SH-SY5Y (cell line): ENCODE data around the gene MS4A14.

ENCODE experiments used
- GATA2 ChIP-seq: IDR thresholded peaks from 2 replicates; pipeline ENCODE4 v1.6.1; 2011; ENCODE audit warnings: mild to moderate bottlenecking, low read depth, low read length
- GATA3 ChIP-seq: IDR thresholded peaks from 2 replicates; pipeline ENCODE4 v1.6.1; 2011; ENCODE audit warnings: low read depth, mild to moderate bottlenecking, low read length, moderate library complexity

DNA sequence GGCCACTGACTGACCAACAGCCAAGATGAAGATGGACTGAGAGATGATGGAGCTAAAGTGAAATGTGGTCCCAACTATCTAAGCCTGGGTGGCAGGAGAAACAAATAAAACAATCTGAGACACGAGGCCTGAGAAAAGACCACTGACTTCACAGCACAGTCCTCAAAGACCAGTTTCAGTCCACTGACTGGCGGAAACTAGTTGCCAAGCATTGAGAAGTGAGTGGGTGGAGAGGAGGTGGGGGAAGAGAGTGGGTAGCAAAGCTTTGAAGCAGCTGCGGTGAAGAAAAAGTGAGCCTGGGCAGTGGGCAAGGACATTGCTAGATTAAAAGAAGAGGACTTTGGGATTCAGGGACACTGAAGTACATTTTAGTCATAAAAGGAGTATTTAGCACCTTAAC lies 61.3 kb downstream of the MS4A14 start:
- TF ChIP-seq GATA3 (no peak), GATA2 (no peak)
